ENCODE measurements around the gene SERTAD2.

SERTAD2 gene

GRCh38 chr2:64608867-64609226 is 44.9 kb downstream of the SERTAD2 start:
- DNase-seq (ENCODE audit: low read depth, low spot score), result no peak

GRCh38 chr2:64607381-64608304 is 46.1 kb downstream of the SERTAD2 start:
- no peak for DNase-seq (ENCODE audit: low read depth, low spot score)

GRCh38 chr2:64606479-64607363 is 47.0 kb downstream of the SERTAD2 start:
- DNase-seq (ENCODE audit: low read depth, low spot score), result no peak

- DNase-seq (ENCODE audit: low read depth, low spot score), result no peak
These were observed 47.7 kb downstream of the SERTAD2 start for GRCh38 chr2:64605991-64606478.

GRCh38 chr2:64605026-64605471 is 48.7 kb downstream of the SERTAD2 start:
- DNase-seq (ENCODE audit: low read depth, low spot score), result peak; percentile 31

GRCh38 chr2:64604155-64604554 is 49.6 kb downstream of the SERTAD2 start:
- no peak for DNase-seq (ENCODE audit: low read depth, low spot score)

GRCh38 chr2:64602436-64602835 is 51.3 kb downstream of the SERTAD2 start:
- DNase-seq (ENCODE audit: low read depth, low spot score), result no peak

GRCh38 chr2:64601785-64602391 is 51.8 kb downstream of the SERTAD2 start:
- no peak for DNase-seq (ENCODE audit: low read depth, low spot score)

- DNase-seq (ENCODE audit: low read depth, low spot score), result no peak
These were observed 52.5 kb downstream of the SERTAD2 start for GRCh38 chr2:64601034-64601754.

- DNase-seq (ENCODE audit: low read depth, low spot score), result peak; percentile 32
These were observed 54.2 kb downstream of the SERTAD2 start for GRCh38 chr2:64599469-64599868.

- no peak for DNase-seq (ENCODE audit: low read depth, low spot score)
These were observed 55.5 kb downstream of the SERTAD2 start for GRCh38 chr2:64598226-64598625.

GRCh38 chr2:64595397-64596176 is 58.1 kb downstream of the SERTAD2 start:
- DNase-seq (ENCODE audit: low read depth, low spot score), result peak; percentile 26

- no peak for DNase-seq (ENCODE audit: low read depth, low spot score)
These were observed 59.3 kb downstream of the SERTAD2 start for GRCh38 chr2:64594226-64594989.

GRCh38 chr2:64593035-64593655 is 60.6 kb downstream of the SERTAD2 start:
- peak; percentile 31 for DNase-seq (ENCODE audit: low read depth, low spot score)

- no peak for DNase-seq (ENCODE audit: low read depth, low spot score)
These were observed 62.5 kb downstream of the SERTAD2 start for GRCh38 chr2:64591188-64591587.

- no peak for DNase-seq (ENCODE audit: low read depth, low spot score)
These were observed 66.2 kb downstream of the SERTAD2 start for GRCh38 chr2:64587561-64587960.

GRCh38 chr2:64586883-64587481 is 66.7 kb downstream of the SERTAD2 start:
- peak; percentile 68 for DNase-seq (ENCODE audit: low read depth, low spot score)

GRCh38 chr2:64586054-64586453 is 67.7 kb downstream of the SERTAD2 start:
- no peak for DNase-seq (ENCODE audit: low read depth, low spot score)
